CD4-positive, alpha-beta T cell treated with Interleukin-12 subunit alpha and Interleukin-12 subunit beta, for 1 hour (primary cell): ENCODE data around the gene KCNK1.

ENCODE experiments used
- DNase-seq: peaks from one replicate; pipeline ENCODE4 v3.0.0-alpha.2; 2020

The KCNK1 gene

GRCh38 chr1:233707880-233708815 is 94.2 kb downstream of the KCNK1 start:
- DNase-seq, result no peak

GRCh38 chr1:233710031-233710430 is 96.1 kb downstream of the KCNK1 start:
- DNase-seq, result no peak

- DNase-seq, result no peak
These were observed 96.6 kb downstream of the KCNK1 start for GRCh38 chr1:233710507-233710906.

- DNase-seq, result no peak
These were observed 100.8 kb downstream of the KCNK1 start for GRCh38 chr1:233714631-233715217.

- DNase-seq, result no peak
These were observed 104.2 kb downstream of the KCNK1 start for GRCh38 chr1:233718057-233718456.

GRCh38 chr1:233719655-233720341 is 105.9 kb downstream of the KCNK1 start:
- DNase-seq, result no peak

- DNase-seq, result no peak
These were observed 107.2 kb downstream of the KCNK1 start for GRCh38 chr1:233721004-233721595.
